Liver (tissue), 9 donors: Measurements from ENCODE around the gene KLF11. TPM values are rescaled to one million over a fixed set of nuclear protein-coding genes. Genes with fewer than 3 reads are reported as not detected.

Experiments
- DNase-seq: peaks from one replicate; pipeline ENCODE4 v3.0.0-alpha.2; 2017; ENCODE audit warnings: low spot score
- H3K27ac ChIP-seq, 2 donors: one replicate each; pipeline ENCODE4 v1.7.0; 2013; ENCODE audit warnings: inconsistent platforms in 2 of 2, low read length in 2 of 2, control low read depth in 1 of 2, low read depth in 1 of 2, mild to moderate bottlenecking in 1 of 2
- H3K27me3 ChIP-seq, 4 donors: one replicate each; pipeline versions ENCODE4 v1.6.1 to v1.7.0; 2013; ENCODE audit warnings: low read length in 3 of 4, inconsistent platforms in 1 of 4, mild to moderate bottlenecking in 1 of 4, moderate library complexity in 1 of 4; ENCODE audit not compliant: control insufficient read depth in 4 of 4, insufficient read depth in 4 of 4
- H3K36me3 ChIP-seq, 4 donors: one replicate each; pipeline versions ENCODE4 v1.6.1 to v1.7.0; 2013; ENCODE audit warnings: low read length in 3 of 4, mild to moderate bottlenecking in 3 of 4, low read depth in 1 of 4, moderate library complexity in 1 of 4; ENCODE audit not compliant: control insufficient read depth in 4 of 4, insufficient read depth in 3 of 4
- H3K4me1 ChIP-seq, 4 donors: one replicate each; pipeline versions ENCODE4 v1.6.1 to v1.7.0; 2013; ENCODE audit warnings: low read length in 3 of 4, mild to moderate bottlenecking in 3 of 4, moderate library complexity in 1 of 4; ENCODE audit not compliant: control insufficient read depth in 4 of 4, insufficient read depth in 4 of 4
- H3K4me3 ChIP-seq, 3 donors: one replicate each; pipeline versions ENCODE4 v1.6.1 to v1.7.0; 2013; ENCODE audit warnings: low read length in 3 of 3, control low read depth in 1 of 3, low read depth in 1 of 3, mild to moderate bottlenecking in 1 of 3
- H3K9ac ChIP-seq, 2 donors: one replicate each; pipeline ENCODE4 v1.7.0; 2013; ENCODE audit warnings: low read length in 2 of 2, mild to moderate bottlenecking in 2 of 2, moderate library complexity in 2 of 2, control low read depth in 1 of 2, low read depth in 1 of 2
- H3K9me3 ChIP-seq, 4 donors: one replicate each; pipeline versions ENCODE4 v1.6.1 to v1.7.0; 2013; ENCODE audit warnings: low read length in 3 of 4; ENCODE audit not compliant: control insufficient read depth in 4 of 4
- ATF3 ChIP-seq: IDR thresholded peaks from 2 replicates; pipeline ENCODE4 v1.6.1; 2016; ENCODE audit warnings: antibody characterized with exemption
- CTCF ChIP-seq: fragments of 150-350 bp; IDR thresholded peaks from 2 replicates; pipeline ENCODE4 v1.5.1; 2017; ENCODE audit warnings: improper control_type of control experiment, low read depth, low read length; ENCODE audit not compliant: missing input control
- EGR1 ChIP-seq, 2 donors: IDR thresholded peaks; 2 replicates each; pipeline ENCODE4 v1.6.1; 2016 to 2018; ENCODE audit warnings: antibody characterized with exemption in 2 of 2, low read depth in 2 of 2
- FOXA1 ChIP-seq: IDR thresholded peaks from 2 replicates; pipeline ENCODE4 v1.6.1; 2016; ENCODE audit warnings: antibody characterized with exemption
- FOXA2 ChIP-seq: IDR thresholded peaks from 2 replicates; pipeline ENCODE4 v1.6.1; 2016; ENCODE audit warnings: antibody characterized with exemption
- GABPA ChIP-seq, 2 donors: IDR thresholded peaks in 1 of 2; conservative IDR thresholded peaks in 1 of 2; 2 replicates each; pipeline ENCODE4 v1.6.1; 2016; ENCODE audit warnings: antibody characterized with exemption in 2 of 2, mild to moderate bottlenecking in 1 of 2, moderate library complexity in 1 of 2
- HNF4A ChIP-seq, 2 donors: conservative IDR thresholded peaks; 2 replicates each; pipeline ENCODE4 v1.6.1; 2016; ENCODE audit warnings: antibody characterized with exemption in 2 of 2, mild to moderate bottlenecking in 2 of 2
- HNF4G ChIP-seq: IDR thresholded peaks from 2 replicates; pipeline ENCODE4 v1.6.1; 2016; ENCODE audit warnings: antibody characterized with exemption
- JUND ChIP-seq, 2 donors: IDR thresholded peaks; 2 replicates each; pipeline ENCODE4 v1.6.1; 2016; ENCODE audit warnings: antibody characterized with exemption in 2 of 2
- MAX ChIP-seq: IDR thresholded peaks from 2 replicates; pipeline ENCODE4 v1.6.1; 2016; ENCODE audit warnings: antibody characterized with exemption
- NR2F2 ChIP-seq: IDR thresholded peaks from 2 replicates; pipeline ENCODE4 v1.6.1; 2016; ENCODE audit warnings: antibody characterized with exemption
- RAD21 ChIP-seq, 2 donors: IDR thresholded peaks; 2 replicates each; pipeline ENCODE4 v1.6.1; 2016; ENCODE audit warnings: antibody characterized with exemption in 2 of 2, mild to moderate bottlenecking in 2 of 2
- REST ChIP-seq: IDR thresholded peaks from 2 replicates; pipeline ENCODE4 v1.6.1; 2016; ENCODE audit warnings: antibody characterized with exemption, mild to moderate bottlenecking
- RXRA ChIP-seq, 2 donors: IDR thresholded peaks; 2 replicates each; pipeline ENCODE4 v1.6.1; 2017 to 2018; ENCODE audit warnings: antibody characterized with exemption in 2 of 2, mild to moderate bottlenecking in 1 of 2
- SP1 ChIP-seq: IDR thresholded peaks from 2 replicates; pipeline ENCODE4 v1.6.1; 2018; ENCODE audit warnings: antibody characterized with exemption, mild to moderate bottlenecking
- TAF1 ChIP-seq: conservative IDR thresholded peaks from 2 replicates; pipeline ENCODE4 v1.6.1; 2016; ENCODE audit warnings: antibody characterized with exemption, mild to moderate bottlenecking
- YY1 ChIP-seq: IDR thresholded peaks from 2 replicates; pipeline ENCODE4 v1.6.1; 2016; ENCODE audit warnings: antibody characterized with exemption, mild to moderate bottlenecking
- ZBTB33 ChIP-seq: IDR thresholded peaks from 2 replicates; pipeline ENCODE4 v1.6.1; 2016; ENCODE audit warnings: antibody characterized with exemption
- WGBS: extraction: QIAGEN DNeasy Blood & Tissue Kit; methylation state at CpG from one replicate; pipeline ENCODE4 v1.1.7; 2013; 5-methylcytosine and 5-hydroxymethylcytosine counted together
- polyA plus RNA-seq, 2 donors: library from polyadenylated mRNA; stranded (reverse) in 1 of 2; unstranded in 1 of 2; fragments of 200-250 nt in 1 of 2; fragments of >200 nt in 1 of 2; fragmentation: Nextera tagmentation in 1 of 2; extraction: Ambion mirVana in 1 of 2; gene quantifications; one replicate each; pipeline versions ENCODE4 v1.2.1 to v1.2.3, GENCODE V29; 2013 to 2015
- total RNA-seq, 2 donors: library from RNA; depleted of rRNA; stranded (reverse); fragments of >200 nt; gene quantifications; one replicate each; pipeline ENCODE4 v1.2.3, GENCODE V29; 2014
- donor health status: healthy.
- donor health status: healthy.
- donor health status: healthy.
- donor health status: healthy.
- donor health status: healthy.

Gene KLF11
- total and polyA plus RNA-seq, 4 donors, result 10.5 to 43.0 (median 14.5) TPM

- TF ChIP-seq HNF4A (conservative IDR thresholded peaks at IDR 0.05), result no peak
- no peak for TF ChIP-seq RAD21 (IDR thresholded peaks at IDR 0.05)
- TF ChIP-seq RXRA (IDR thresholded peaks at IDR 0.05), result no peak
- no peak for TF ChIP-seq TAF1
- no peak for TF ChIP-seq ATF3
- TF ChIP-seq CTCF, result no peak
- TF ChIP-seq SP1, result no peak
These were observed 34.7 kb downstream of the KLF11 start (continued) for GRCh38 chr2:10078001-10078400.

- peaks cover 0 to 6% (median 3%) of the 10 kb centered on the region in 4 donors for H3K27me3 ChIP-seq
- DNase-seq, result no peak
- H3K27ac ChIP-seq, result peak overlapping the region; percentile 47 to 55
- H3K9ac ChIP-seq, result no peak overlapping the region
- no peaks in the 10 kb centered on the region for H3K9me3 ChIP-seq
- no peak overlapping the region for H3K4me3 ChIP-seq
- H3K36me3 ChIP-seq, result no peaks in the 10 kb centered on the region
- no peak for TF ChIP-seq JUND (IDR thresholded peaks at IDR 0.05)
- no peak for TF ChIP-seq ZBTB33
- no peak for TF ChIP-seq FOXA2
- TF ChIP-seq FOXA1, result no peak
- no peak for TF ChIP-seq EGR1 (IDR thresholded peaks at IDR 0.05; ENCODE audit: low read depth in 2 of 2)
- no peak for TF ChIP-seq YY1
- no peak for TF ChIP-seq SP1
- TF ChIP-seq RAD21 (IDR thresholded peaks at IDR 0.05), result no peak
- no peak for TF ChIP-seq TAF1
- TF ChIP-seq RXRA (IDR thresholded peaks at IDR 0.05), result no peak
- no peak for TF ChIP-seq NR2F2
- no peak for TF ChIP-seq HNF4G
- no peak for TF ChIP-seq CTCF
- TF ChIP-seq MAX, result no peak
- TF ChIP-seq HNF4A (conservative IDR thresholded peaks at IDR 0.05), result no peak
- no peak for TF ChIP-seq GABPA (IDR thresholded peaks at IDR 0.05 in 1 of 2, conservative IDR thresholded peaks at IDR 0.05 in 1 of 2)
- no peak for TF ChIP-seq REST
- H3K4me1 ChIP-seq, result peaks cover 0 to 7% (median 2%) of the 10 kb centered on the region in 4 donors
- WGBS, result 57% methylated on average over 12 of the region's 12 CpGs
These were observed 35.4 kb downstream of the KLF11 start for GRCh38 chr2:10078704-10079265.
